MCF 10A (cell line): ENCODE measurements around the gene CLSTN2. TPM values are rescaled to one million over a fixed set of nuclear protein-coding genes. Genes with fewer than 3 reads are reported as not detected.

Experiments used
- BruUV-seq: library from RNA; stranded (reverse); fragments of 400-500 nt; replicated peaks from 2 replicates; lab custom pipeline; 2021; lab: Mats Ljungman, UMichigan
- CTCF ChIA-PET: fragments of 300-600 bp; sonication (Branson Sonifier 250); formaldehyde crosslinking; extraction: SDS; loops from one replicate; lab custom pipeline; 2021; ENCODE audit warnings: antibody characterized with exemption, inconsistent platforms; lab: Yijun Ruan, JAX
- POLR2A ChIA-PET: fragments of 300-600, 350-650 bp; sonication (Branson Sonifier 250); formaldehyde crosslinking; extraction: SDS; loops from one replicate; lab custom pipeline; 2020; ENCODE audit warnings: antibody characterized with exemption, inconsistent platforms; lab: Yijun Ruan, JAX
- DNase-seq: peaks from one replicate; pipeline ENCODE4 v3.0.0-alpha.2; 2018; ENCODE audit not compliant: unreplicated experiment
- H3K27ac Mint-ChIP-seq: one replicate; pipeline ENCODE4 v1.8.0; 2022; ENCODE audit warnings: mild to moderate bottlenecking, low read depth, mixed read lengths; ENCODE audit not compliant: unreplicated experiment
- H3K27me3 Mint-ChIP-seq: one replicate; pipeline ENCODE4 v1.8.0; 2022; ENCODE audit warnings: mixed read lengths; ENCODE audit not compliant: insufficient read depth, unreplicated experiment
- H3K36me3 Mint-ChIP-seq: one replicate; pipeline ENCODE4 v1.8.0; 2022; ENCODE audit warnings: mild to moderate bottlenecking, moderate library complexity, mixed read lengths; ENCODE audit not compliant: insufficient read depth, unreplicated experiment
- H3K4me1 Mint-ChIP-seq: one replicate; pipeline ENCODE4 v1.8.0; 2022; ENCODE audit warnings: mixed read lengths; ENCODE audit not compliant: insufficient read depth, unreplicated experiment
- H3K4me3 Mint-ChIP-seq: one replicate; pipeline ENCODE4 v1.8.0; 2022; ENCODE audit warnings: mild to moderate bottlenecking, moderate library complexity, mixed read lengths; ENCODE audit not compliant: unreplicated experiment
- H3K9me3 Mint-ChIP-seq: one replicate; pipeline ENCODE4 v1.8.0; 2022; ENCODE audit warnings: mixed read lengths; ENCODE audit not compliant: unreplicated experiment
- CTCF ChIP-seq: fragments of 200-600 bp; IDR thresholded peaks from one replicate; pipeline ENCODE4 v1.8.0; 2022; ENCODE audit warnings: antibody characterized with exemption, mild to moderate bottlenecking; ENCODE audit not compliant: unreplicated experiment
- intact Hi-C: fragments of 100-400 bp; cut with micrococcal nuclease; formaldehyde crosslinking; loops from 2 replicates; pipeline ENCODE4 v1.14.1; 2022
- total RNA-seq: library from RNA; stranded (reverse); gene quantifications from 2 replicates; pipeline ENCODE4 v1.2.3, GENCODE V29; 2022

Gene CLSTN2
- total RNA-seq, 1 experiment from 2014 or later: not detected

- intact Hi-C loops: no loop called here
- no peak for DNase-seq
Measured at GRCh38 chr3:140463355-140463754, 528.4 kb downstream of the CLSTN2 start.

GRCh38 chr3:140465988-140466387, 531.0 kb downstream of the CLSTN2 start:
- H3K4me3 Mint-ChIP-seq: no peak overlapping the region
- BruUV-seq: no TSS peak
- intact Hi-C loops: no loop called here

More at GRCh38 chr3:140463355-140463754, 528.4 kb downstream of the CLSTN2 start:
- H3K4me1 Mint-ChIP-seq: peaks cover 16% of the 10 kb centered on the region
- POLR2A ChIA-PET: no interaction called here
- no peaks in the 10 kb centered on the region for H3K36me3 Mint-ChIP-seq
- H3K4me3 Mint-ChIP-seq: no peak overlapping the region
- CTCF ChIA-PET: no interaction called here
- BruUV-seq: no TSS peak
- no peak for TF ChIP-seq CTCF
- H3K9me3 Mint-ChIP-seq: no peaks in the 10 kb centered on the region
- H3K27ac Mint-ChIP-seq: no peak overlapping the region
- H3K27me3 Mint-ChIP-seq: no peaks in the 10 kb centered on the region

GRCh38 chr3:140466535-140466934, 531.5 kb downstream of the CLSTN2 start:
- DNase-seq: no peak
- Mint-ChIP-seq H3K4me3 (no peak overlapping the region), H3K27me3 (no peaks in the 10 kb centered on the region), H3K27ac (peak overlapping the region; percentile 19), H3K9me3 (no peaks in the 10 kb centered on the region), H3K4me1 (peaks cover 24% of the 10 kb centered on the region), H3K36me3 (no peaks in the 10 kb centered on the region)
- POLR2A ChIA-PET: no interaction called here
- CTCF ChIA-PET: no interaction called here
- intact Hi-C loops: no loop called here
- no TSS peak for BruUV-seq
- TF ChIP-seq CTCF: no peak

More at GRCh38 chr3:140465988-140466387, 531.0 kb downstream of the CLSTN2 start:
- Mint-ChIP-seq H3K27me3 (no peaks in the 10 kb centered on the region), H3K27ac (no peak overlapping the region), H3K9me3 (no peaks in the 10 kb centered on the region), H3K36me3 (no peaks in the 10 kb centered on the region), H3K4me1 (peaks cover 24% of the 10 kb centered on the region)
- no peak for DNase-seq
- TF ChIP-seq CTCF: no peak
- CTCF ChIA-PET: interaction anchor here (0.6 kb wide), 1 partner anchor 627 kb away, joined by 3 read pairs; no protein-coding TSS in a partner anchor
- POLR2A ChIA-PET: no interaction called here

- no peaks in the 10 kb centered on the region for H3K36me3 Mint-ChIP-seq
- no peak overlapping the region for H3K4me3 Mint-ChIP-seq
- POLR2A ChIA-PET: no interaction called here
- peaks cover 24% of the 10 kb centered on the region for H3K4me1 Mint-ChIP-seq
- intact Hi-C loops: no loop called here
- CTCF ChIA-PET: no interaction called here
- no peaks in the 10 kb centered on the region for H3K27me3 Mint-ChIP-seq
- BruUV-seq: no TSS peak
- TF ChIP-seq CTCF: no peak
- no peaks in the 10 kb centered on the region for H3K9me3 Mint-ChIP-seq
- peak overlapping the region; percentile 19 for H3K27ac Mint-ChIP-seq
- peak; percentile 50 for DNase-seq
Measured at GRCh38 chr3:140467104-140467577, 532.2 kb downstream of the CLSTN2 start.
